ENCODE data around the gene NMBR. TPM values are rescaled to one million over a fixed set of nuclear protein-coding genes. Genes with fewer than 3 reads are reported as not detected.

Gene NMBR
- total RNA-seq, 1 experiment from 2014 or later: not detected

DNA sequence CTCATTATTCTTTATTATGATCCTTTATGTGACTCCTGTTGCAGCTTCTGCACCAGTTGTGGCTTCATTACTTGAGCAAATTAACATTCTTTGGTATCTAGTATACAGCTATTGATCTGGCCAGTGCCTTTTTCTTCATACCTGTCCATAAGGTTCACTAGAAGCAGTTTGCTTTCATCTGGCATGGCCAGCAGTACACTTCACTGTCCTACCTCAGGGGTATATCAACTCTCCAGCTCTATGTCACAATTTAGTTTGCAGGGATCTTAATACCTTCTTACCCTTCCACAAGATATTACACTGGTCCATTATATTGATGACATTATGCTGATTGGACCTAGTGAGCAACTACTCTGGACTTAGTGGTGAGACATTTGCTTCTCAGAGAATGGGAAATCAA lies 46.7 kb upstream of the NMBR start:
- Histone ChIP-seq H3K9ac (ENCODE audit: low read length) (no peak overlapping the region), H3K79me2 (ENCODE audit: insufficient read depth, low read length) (peaks cover 73% of the 10 kb centered on the region), H3K36me3 (ENCODE audit: control insufficient read depth in 1 of 2, insufficient read depth in 2 of 2, low read length in 2 of 2) (peaks cover 5 to 6% of the 10 kb centered on the region in 2 experiments; a peak in 1 of 4 replicates), H3K27me3 (ENCODE audit: insufficient read depth, low read length) (no peaks in the 10 kb centered on the region), H3K9me2 (ENCODE audit: insufficient read depth) (no peaks in the 10 kb centered on the region), H3K27ac (ENCODE audit: low read depth, low read length) (no peak overlapping the region), H3K9me3 (ENCODE audit: control insufficient read depth in 1 of 2, insufficient read depth in 1 of 2, low read depth in 1 of 2, low read length in 2 of 2) (no peaks in the 10 kb centered on the region), H3K4me2 (ENCODE audit: low read length) (no peak overlapping the region), H3K4me1 (ENCODE audit: control insufficient read depth in 1 of 2, insufficient read depth in 2 of 2, low read length in 2 of 2) (no peaks in the 10 kb centered on the region), H4K20me1 (ENCODE audit: insufficient read depth) (peaks cover 4% of the 10 kb centered on the region; the same call in 1 of the 2 replicates), H3K4me3 (replicated peaks in 1 of 2; ENCODE audit: low read depth in 1 of 2, low read length in 2 of 2) (no peak overlapping the region), H2AFZ (ENCODE audit: low read depth, low read length, poor library complexity, severe bottlenecking) (no peak overlapping the region)
- RAD21 ChIA-PET (ENCODE audit: low non-redundant PET in 1 of 2, low total read pairs in 2 of 2, uncharacterized antibody in 2 of 2, unreplicated experiment in 2 of 2): no interaction called here
- intact Hi-C loops (cut with micrococcal nuclease): no loop called here
- TF ChIP-seq JUND (IDR thresholded peaks at IDR 0.05) (no peak), CEBPB (IDR thresholded peaks at IDR 0.05; ENCODE audit: low read depth) (no peak), EZH2phosphoT487 (IDR thresholded peaks at IDR 0.05; ENCODE audit: borderline replicate concordance) (no peak), POLR2A (IDR thresholded peaks at IDR 0.05; ENCODE audit: borderline replicate concordance, extremely low read depth, insufficient read depth, insufficient read length) (no peak), SRF (IDR thresholded peaks at IDR 0.05; ENCODE audit: low read depth) (no peak), CBX3 (IDR thresholded peaks at IDR 0.05; ENCODE audit: low read depth) (no peak), POLR2AphosphoS5 (IDR thresholded peaks at IDR 0.05; ENCODE audit: low read depth, low read length) (no peak), FOSL1 (IDR thresholded peaks at IDR 0.05; ENCODE audit: low read depth) (no peak), YY1 (IDR thresholded peaks at IDR 0.05; ENCODE audit: extremely low read depth, insufficient replicate concordance, low read depth, low read length) (no peak), ELF1 (IDR thresholded peaks at IDR 0.05; ENCODE audit: borderline replicate concordance, low read depth) (no peak), SP1 (IDR thresholded peaks at IDR 0.05; ENCODE audit: low read depth) (no peak), SIN3A (IDR thresholded peaks at IDR 0.05; ENCODE audit: low read depth) (no peak), EZH2 (IDR thresholded peaks at IDR 0.05) (no peak), ZFX (IDR thresholded peaks at IDR 0.05) (no peak), TCF7L2 (IDR thresholded peaks at IDR 0.05; ENCODE audit: borderline replicate concordance, extremely low read depth, insufficient read depth, insufficient read length) (no peak)
- TF ChIP-seq, protein P1, sequence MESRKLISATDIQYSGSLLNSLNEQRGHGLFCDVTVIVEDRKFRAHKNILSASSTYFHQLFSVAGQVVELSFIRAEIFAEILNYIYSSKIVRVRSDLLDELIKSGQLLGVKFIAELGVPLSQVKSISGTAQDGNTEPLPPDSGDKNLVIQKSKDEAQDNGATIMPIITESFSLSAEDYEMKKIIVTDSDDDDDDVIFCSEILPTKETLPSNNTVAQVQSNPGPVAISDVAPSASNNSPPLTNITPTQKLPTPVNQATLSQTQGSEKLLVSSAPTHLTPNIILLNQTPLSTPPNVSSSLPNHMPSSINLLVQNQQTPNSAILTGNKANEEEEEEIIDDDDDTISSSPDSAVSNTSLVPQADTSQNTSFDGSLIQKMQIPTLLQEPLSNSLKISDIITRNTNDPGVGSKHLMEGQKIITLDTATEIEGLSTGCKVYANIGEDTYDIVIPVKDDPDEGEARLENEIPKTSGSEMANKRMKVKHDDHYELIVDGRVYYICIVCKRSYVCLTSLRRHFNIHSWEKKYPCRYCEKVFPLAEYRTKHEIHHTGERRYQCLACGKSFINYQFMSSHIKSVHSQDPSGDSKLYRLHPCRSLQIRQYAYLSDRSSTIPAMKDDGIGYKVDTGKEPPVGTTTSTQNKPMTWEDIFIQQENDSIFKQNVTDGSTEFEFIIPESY (IDR thresholded peaks at IDR 0.05; ENCODE audit: extremely low read depth, insufficient replicate concordance, low read length): no peak
- TF ChIP-seq, protein P2, sequence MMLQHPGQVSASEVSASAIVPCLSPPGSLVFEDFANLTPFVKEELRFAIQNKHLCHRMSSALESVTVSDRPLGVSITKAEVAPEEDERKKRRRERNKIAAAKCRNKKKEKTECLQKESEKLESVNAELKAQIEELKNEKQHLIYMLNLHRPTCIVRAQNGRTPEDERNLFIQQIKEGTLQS (IDR thresholded peaks at IDR 0.05): no peak
- TF ChIP-seq, protein P3, sequence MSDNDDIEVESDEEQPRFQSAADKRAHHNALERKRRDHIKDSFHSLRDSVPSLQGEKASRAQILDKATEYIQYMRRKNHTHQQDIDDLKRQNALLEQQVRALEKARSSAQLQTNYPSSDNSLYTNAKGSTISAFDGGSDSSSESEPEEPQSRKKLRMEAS (IDR thresholded peaks at IDR 0.05): no peak
- CTCF ChIA-PET: no interaction called here
- POLR2A ChIA-PET: no interaction called here
- no peak for ATAC-seq
- BruUV-seq (replicated peaks): no TSS peak
- DNase-seq (ENCODE audit: low read depth, low spot score): no peak

All from HCT116 (cell line).